Loucy (cell line): ENCODE results near the gene MTSS2.

Experiments used
- CTCF ChIP-seq: fragments of 200-600 bp; sonication (generic); conservative IDR thresholded peaks from 2 replicates; pipeline ENCODE4 v1.5.1; 2014; ENCODE audit warnings: mild to moderate bottlenecking, antibody characterized with exemption, low read length
- EZH2phosphoT487 ChIP-seq: fragments of 200-600 bp; IDR thresholded peaks from 2 replicates; pipeline ENCODE4 v1.6.1; 2018; ENCODE audit warnings: antibody characterized with exemption, mild to moderate bottlenecking, moderate library complexity, borderline replicate concordance

- TF ChIP-seq CTCF = no peak
- no peak for TF ChIP-seq EZH2phosphoT487
Observed at GRCh38 chr16:70665113-70665694, 20.6 kb downstream of the MTSS2 start.
